ENCODE data around the gene ARGLU1.

- TF ChIP-seq CTCF (optimal IDR thresholded peaks at IDR 0.05 in 1 of 3, IDR thresholded peaks at IDR 0.05 in 1 of 3, conservative IDR thresholded peaks at IDR 0.05 in 1 of 3; ENCODE audit: extremely low read depth in 1 of 3, insufficient read depth in 2 of 3, low read length in 3 of 3): no peak
- TF ChIP-seq EZH2 (IDR thresholded peaks at IDR 0.05; ENCODE audit: low read length): no peak
Observed at GRCh38 chr13:106569233-106570095, 1.5 kb upstream of the ARGLU1 start.
